OCI-LY3 (cell line): ENCODE results near the gene SMAD7.

Experiments
- H2AFZ ChIP-seq: fragments of 200-600, 300-600 bp; shearing (Covaris generic); 2 replicates; pipeline ENCODE4 v1.6.0; 2014; ENCODE audit warnings: antibody characterized with exemption, low read depth, low read length
- H3K27ac ChIP-seq: fragments of 200-600, 300-600 bp; sonication (generic); 2 replicates; pipeline ENCODE4 v1.5.1; 2014; ENCODE audit warnings: mild to moderate bottlenecking, low read length, moderate library complexity, mixed read lengths
- H3K27me3 ChIP-seq: fragments of 200-600, 300-600 bp; sonication (generic); 2 replicates; pipeline ENCODE4 v1.6.1; 2014; ENCODE audit warnings: low read depth, low read length, mixed read lengths
- H3K36me3 ChIP-seq: fragments of 200-600, 300-600 bp; sonication (generic); replicated peaks from 2 replicates; pipeline ENCODE3; 2014; ENCODE audit warnings: low read depth, low read length, mixed read lengths
- H3K4me1 ChIP-seq: fragments of 300-600, 200-600 bp; sonication (generic); 2 replicates; pipeline ENCODE4 v1.6.1; 2014; ENCODE audit warnings: low read length, mixed read lengths
- H3K4me2 ChIP-seq: fragments of 200-600, 300-600 bp; sonication (generic); 2 replicates; pipeline ENCODE4 v1.6.1; 2014; ENCODE audit warnings: low read length, mixed read lengths
- H3K4me3 ChIP-seq: fragments of 300-600, 200-600 bp; sonication (generic); 2 replicates; pipeline ENCODE4 v1.5.1; 2014; ENCODE audit warnings: antibody characterized with exemption, mild to moderate bottlenecking, low read length, moderate library complexity
- H3K79me2 ChIP-seq: fragments of 300-600, 200-600 bp; shearing (Covaris generic); 2 replicates; pipeline ENCODE4 v1.6.1; 2014; ENCODE audit warnings: mild to moderate bottlenecking, low read length, mixed read lengths
- H3K9ac ChIP-seq: fragments of 300-600, 200-600 bp; shearing (Covaris generic); 2 replicates; pipeline ENCODE4 v1.6.0; 2014; ENCODE audit warnings: mild to moderate bottlenecking, low read length, moderate library complexity
- H3K9me3 ChIP-seq: fragments of 200-600, 300-600 bp; shearing (Covaris generic); 2 replicates; pipeline ENCODE4 v1.6.1; 2014; ENCODE audit warnings: low read length, mixed read lengths; ENCODE audit not compliant: insufficient read depth
- H4K20me1 ChIP-seq: fragments of 200-600, 300-600 bp; sonication (generic); 2 replicates; pipeline ENCODE4 v1.6.1; 2016; ENCODE audit warnings: low read length, mixed read lengths; ENCODE audit not compliant: insufficient read depth
- EZH2phosphoT487 ChIP-seq: fragments of 200-600 bp; shearing (Covaris generic); IDR thresholded peaks from 2 replicates; pipeline ENCODE4 v1.6.1; 2018; ENCODE audit warnings: antibody characterized with exemption, mixed run types, low read depth
- TF ChIP-seq, protein P1 (sequence below): fragments of 200-600, 300-600 bp; sonication (generic); IDR thresholded peaks from 2 replicates; pipeline ENCODE4 v1.5.1; 2014; ENCODE audit warnings: antibody characterized with exemption, low read length, low read depth

The SMAD7 gene

DNA sequence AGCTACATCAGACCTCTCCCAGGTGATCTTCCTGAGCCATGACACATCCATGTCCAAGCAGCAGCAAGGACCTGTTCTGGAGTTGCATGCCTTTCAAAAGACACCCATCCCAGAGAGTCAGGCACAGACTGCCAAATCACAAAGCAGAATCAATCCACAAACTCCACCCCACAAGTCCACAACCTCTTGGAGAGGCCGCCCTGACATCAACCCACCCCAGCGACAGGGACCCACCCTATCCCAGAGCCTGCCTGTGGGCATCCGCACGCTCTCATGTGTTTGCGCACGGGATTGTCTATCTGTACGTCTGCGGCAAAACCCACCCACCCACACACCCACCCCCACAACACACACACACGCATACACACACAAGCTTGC, 11.9 kb downstream of the SMAD7 start:
- Histone ChIP-seq H3K27me3 (no peaks in the 10 kb centered on the region), H3K9ac (no peak overlapping the region), H3K36me3 (peaks cover 17% of the 10 kb centered on the region), H3K9me3 (no peaks in the 10 kb centered on the region), H3K4me1 (peaks cover 18% of the 10 kb centered on the region), H2AFZ (no peak overlapping the region), H4K20me1 (peaks cover 41% of the 10 kb centered on the region), H3K79me2 (peaks cover 7% of the 10 kb centered on the region), H3K4me3 (no peak overlapping the region), H3K4me2 (no peak overlapping the region), H3K27ac (no peak overlapping the region)
- no peak for TF ChIP-seq EZH2phosphoT487
- TF ChIP-seq, protein P1, sequence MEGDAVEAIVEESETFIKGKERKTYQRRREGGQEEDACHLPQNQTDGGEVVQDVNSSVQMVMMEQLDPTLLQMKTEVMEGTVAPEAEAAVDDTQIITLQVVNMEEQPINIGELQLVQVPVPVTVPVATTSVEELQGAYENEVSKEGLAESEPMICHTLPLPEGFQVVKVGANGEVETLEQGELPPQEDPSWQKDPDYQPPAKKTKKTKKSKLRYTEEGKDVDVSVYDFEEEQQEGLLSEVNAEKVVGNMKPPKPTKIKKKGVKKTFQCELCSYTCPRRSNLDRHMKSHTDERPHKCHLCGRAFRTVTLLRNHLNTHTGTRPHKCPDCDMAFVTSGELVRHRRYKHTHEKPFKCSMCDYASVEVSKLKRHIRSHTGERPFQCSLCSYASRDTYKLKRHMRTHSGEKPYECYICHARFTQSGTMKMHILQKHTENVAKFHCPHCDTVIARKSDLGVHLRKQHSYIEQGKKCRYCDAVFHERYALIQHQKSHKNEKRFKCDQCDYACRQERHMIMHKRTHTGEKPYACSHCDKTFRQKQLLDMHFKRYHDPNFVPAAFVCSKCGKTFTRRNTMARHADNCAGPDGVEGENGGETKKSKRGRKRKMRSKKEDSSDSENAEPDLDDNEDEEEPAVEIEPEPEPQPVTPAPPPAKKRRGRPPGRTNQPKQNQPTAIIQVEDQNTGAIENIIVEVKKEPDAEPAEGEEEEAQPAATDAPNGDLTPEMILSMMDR = no peak

DNA sequence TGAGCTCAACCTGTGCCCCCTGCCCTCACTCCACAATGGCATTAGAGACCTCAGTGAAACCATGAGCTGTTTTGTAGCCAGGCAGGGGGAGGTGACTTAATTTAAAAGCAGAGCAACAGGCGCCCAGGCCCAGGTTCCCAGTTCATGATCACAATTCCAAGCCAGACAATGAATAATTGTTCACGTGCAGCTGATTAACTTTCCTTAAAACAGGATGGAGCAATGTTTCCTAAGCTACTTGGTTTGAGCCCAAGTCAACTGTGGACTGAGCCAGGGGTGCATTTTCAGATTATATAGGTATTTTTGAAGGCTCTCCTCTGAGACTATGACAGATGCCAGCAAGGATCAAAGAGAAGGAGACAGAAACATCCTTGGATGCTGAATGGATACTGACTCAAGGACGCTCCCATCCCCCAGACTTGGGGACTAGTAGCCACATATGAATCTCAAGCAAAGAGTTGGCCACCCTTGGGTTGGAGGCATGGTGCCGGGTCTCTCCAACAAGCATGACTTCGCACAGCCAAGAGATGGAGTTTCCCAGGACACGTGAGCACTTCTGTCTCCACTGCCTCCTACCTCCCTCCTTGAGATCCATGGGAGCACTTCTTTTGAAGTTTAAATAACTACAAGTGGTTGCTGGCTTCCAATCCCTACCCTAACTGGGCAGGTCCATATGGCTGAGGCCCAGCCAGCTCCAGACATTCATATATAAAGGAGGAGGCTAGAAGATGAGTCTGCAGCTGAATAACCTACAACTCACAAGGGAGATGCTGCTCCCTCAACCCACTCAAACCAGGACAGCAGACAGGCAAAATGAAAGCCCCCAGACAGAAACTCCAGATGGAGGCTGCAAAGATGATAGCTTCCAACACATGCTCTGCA, 12.7 kb downstream of the SMAD7 start:
- Histone ChIP-seq H3K4me3 (no peak overlapping the region), H3K9me3 (no peaks in the 10 kb centered on the region), H3K9ac (no peak overlapping the region), H3K27me3 (no peaks in the 10 kb centered on the region), H3K4me1 (peaks cover 26% of the 10 kb centered on the region), H2AFZ (no peak overlapping the region), H3K4me2 (no peak overlapping the region), H3K36me3 (peaks cover 17% of the 10 kb centered on the region), H3K27ac (no peak overlapping the region), H4K20me1 (peaks cover 34% of the 10 kb centered on the region), H3K79me2 (peaks cover 14% of the 10 kb centered on the region)
- TF ChIP-seq EZH2phosphoT487 = no peak
- TF ChIP-seq, protein P1 = no peak; the same call in 1 of the 2 replicates

DNA sequence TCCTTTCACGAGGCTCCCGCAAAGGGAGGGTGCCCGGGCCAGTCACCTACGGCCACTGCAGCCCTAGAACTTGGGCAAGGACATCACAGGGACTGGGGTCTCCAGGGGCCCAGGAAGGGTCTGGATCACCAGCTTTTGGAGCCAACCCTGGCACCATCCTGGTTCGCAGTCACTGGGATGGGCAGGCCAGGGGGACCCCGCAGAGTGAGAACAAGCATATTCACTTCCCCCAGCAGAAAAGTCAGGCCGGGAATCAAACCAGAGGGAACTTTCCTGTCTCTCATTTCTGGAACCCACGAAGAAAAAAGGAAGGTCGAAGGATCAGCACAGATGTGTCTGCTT, 15.4 kb downstream of the SMAD7 start:
- H3K4me3 ChIP-seq = no peak overlapping the region
- peak overlapping the region; percentile 88 for H3K4me2 ChIP-seq
- no peaks in the 10 kb centered on the region for H3K36me3 ChIP-seq
- H3K9me3 ChIP-seq = no peaks in the 10 kb centered on the region
- H3K27ac ChIP-seq = no peak overlapping the region
- peaks cover 11% of the 10 kb centered on the region; the same call in 1 of the 2 replicates for H4K20me1 ChIP-seq
- no peak overlapping the region for H2AFZ ChIP-seq
- H3K79me2 ChIP-seq = peaks cover 36% of the 10 kb centered on the region
- no peaks in the 10 kb centered on the region for H3K27me3 ChIP-seq
- TF ChIP-seq EZH2phosphoT487 = no peak
- TF ChIP-seq, protein P1 = no peak
- peak overlapping the region; percentile 28; the same call in 1 of the 2 replicates for H3K9ac ChIP-seq
- H3K4me1 ChIP-seq = peaks cover 53% of the 10 kb centered on the region

DNA sequence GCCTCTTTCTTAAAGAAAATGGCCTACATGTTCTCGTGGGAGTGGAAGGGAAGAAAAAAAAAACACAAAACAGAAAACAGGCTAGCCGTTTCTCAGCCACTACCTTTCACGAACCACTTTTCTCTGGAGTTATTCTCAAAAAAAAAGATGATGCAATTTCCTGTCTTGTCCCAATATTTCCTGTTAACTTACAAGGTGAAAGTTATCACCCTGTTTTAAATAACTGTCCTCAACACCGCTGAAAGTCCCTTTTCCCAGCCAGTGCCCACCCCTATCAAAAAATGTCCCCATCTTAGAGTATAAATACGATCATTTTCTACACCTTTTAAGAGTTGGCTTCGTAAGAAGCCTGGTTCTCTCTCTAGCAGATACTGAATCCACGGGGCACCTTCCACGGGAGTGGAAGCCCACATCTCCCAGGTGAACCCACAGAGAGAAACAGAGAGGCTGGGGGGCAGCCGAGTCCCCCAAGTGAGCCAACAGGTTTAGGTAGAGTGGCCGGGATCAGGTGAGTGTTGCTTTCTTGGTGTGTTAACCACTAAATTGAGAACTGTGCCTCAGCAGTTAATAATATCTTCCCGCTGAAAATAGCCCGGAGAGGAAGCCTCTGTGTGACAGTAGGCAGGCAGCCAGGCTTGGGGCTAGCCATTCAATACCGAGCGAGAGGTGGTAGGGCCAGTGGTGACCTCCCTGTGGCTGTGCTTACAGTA, 15.9 kb downstream of the SMAD7 start:
- Histone ChIP-seq H3K4me2 (peak overlapping the region; percentile 88), H4K20me1 (peaks cover 11% of the 10 kb centered on the region; the same call in 1 of the 2 replicates), H3K79me2 (peaks cover 42% of the 10 kb centered on the region), H3K9ac (peak overlapping the region; percentile 28), H3K27ac (peak overlapping the region; percentile 42), H3K9me3 (no peaks in the 10 kb centered on the region), H2AFZ (peak overlapping the region; percentile 14; the same call in 1 of the 2 replicates), H3K27me3 (no peaks in the 10 kb centered on the region), H3K4me3 (peak overlapping the region; percentile 26), H3K4me1 (peaks cover 58% of the 10 kb centered on the region), H3K36me3 (no peaks in the 10 kb centered on the region)
- TF ChIP-seq, protein P1 = no peak
- TF ChIP-seq EZH2phosphoT487 = no peak
